IMR-90 (cell line): ENCODE data around the gene AFF2.

Experiments used
- BHLHE40 ChIP-seq: fragments of 150-350 bp; IDR thresholded peaks from 2 replicates; pipeline ENCODE4 v1.6.1; 2016; ENCODE audit warnings: mild to moderate bottlenecking, low read depth, low read length
- CEBPB ChIP-seq: IDR thresholded peaks from 2 replicates; pipeline ENCODE4 v1.6.1; 2012; ENCODE audit warnings: low read depth, low read length, improper control_type of control experiment
- FOS ChIP-seq: fragments of 150-350 bp; IDR thresholded peaks from 2 replicates; pipeline ENCODE4 v1.6.1; 2016; ENCODE audit warnings: low read depth, low read length
- MXI1 ChIP-seq: IDR thresholded peaks from 2 replicates; pipeline ENCODE4 v1.6.1; 2012; ENCODE audit warnings: low read depth, mild to moderate bottlenecking, low read length, moderate library complexity, borderline replicate concordance
- NFE2L2 ChIP-seq: fragments of 150-350 bp; IDR thresholded peaks from 2 replicates; pipeline ENCODE4 v1.6.1; 2016; ENCODE audit warnings: low read depth, mild to moderate bottlenecking, low read length
- POLR2A ChIP-seq: IDR thresholded peaks from 2 replicates; pipeline ENCODE4 v1.6.1; 2012; ENCODE audit warnings: mild to moderate bottlenecking, low read depth, low read length
- RAD21 ChIP-seq: IDR thresholded peaks from 2 replicates; pipeline ENCODE4 v1.6.1; 2012; ENCODE audit warnings: low read length, improper control_type of control experiment
- RCOR1 ChIP-seq: IDR thresholded peaks from 2 replicates; pipeline ENCODE4 v1.6.1; 2012; ENCODE audit warnings: mild to moderate bottlenecking, low read length, improper control_type of control experiment; ENCODE audit not compliant: insufficient replicate concordance
- RFX5 ChIP-seq: IDR thresholded peaks from 2 replicates; pipeline ENCODE4 v1.8.0; 2012; ENCODE audit warnings: low read depth, mild to moderate bottlenecking, low read length, moderate library complexity
- SMC3 ChIP-seq: fragments of 150-350 bp; IDR thresholded peaks from 2 replicates; pipeline ENCODE4 v1.6.1; 2016; ENCODE audit warnings: low read depth, mild to moderate bottlenecking, antibody characterized with exemption, low read length, moderate library complexity
- USF2 ChIP-seq: fragments of 150-350 bp; IDR thresholded peaks from 2 replicates; pipeline ENCODE4 v1.6.1; 2017; ENCODE audit warnings: mild to moderate bottlenecking, antibody characterized with exemption, low read length, low read depth
- TF ChIP-seq, protein P1 (sequence below): conservative IDR thresholded peaks from 2 replicates; pipeline ENCODE4 v1.5.1; 2012; ENCODE audit warnings: mild to moderate bottlenecking, low read depth, low read length, improper control_type of control experiment

DNA sequence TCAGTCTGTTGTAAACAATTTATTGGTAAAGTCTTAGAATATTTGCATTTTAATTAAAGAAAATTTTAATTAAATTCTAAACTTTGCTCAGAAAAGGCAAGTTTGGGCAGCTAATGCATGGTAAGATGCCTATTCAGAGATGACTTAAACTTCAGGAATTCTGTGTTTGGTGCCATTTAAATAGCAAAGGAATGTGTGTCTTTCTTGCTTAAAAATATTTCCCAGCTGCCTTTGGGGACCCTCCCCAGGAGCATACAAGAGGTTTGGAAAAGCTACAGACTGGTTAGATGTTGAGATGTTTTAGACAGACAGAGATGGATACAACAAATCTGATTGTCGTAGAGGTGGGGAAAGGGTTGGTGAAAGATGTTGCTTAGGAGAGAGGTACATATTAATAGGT, 36.5 kb downstream of the AFF2 start:
- TF ChIP-seq POLR2A (no peak), RAD21 (no peak), NFE2L2 (no peak), SMC3 (no peak), MXI1 (no peak), FOS (no peak), USF2 (no peak), CEBPB (no peak), RCOR1 (no peak), BHLHE40 (no peak), RFX5 (no peak)
- TF ChIP-seq, protein P1, sequence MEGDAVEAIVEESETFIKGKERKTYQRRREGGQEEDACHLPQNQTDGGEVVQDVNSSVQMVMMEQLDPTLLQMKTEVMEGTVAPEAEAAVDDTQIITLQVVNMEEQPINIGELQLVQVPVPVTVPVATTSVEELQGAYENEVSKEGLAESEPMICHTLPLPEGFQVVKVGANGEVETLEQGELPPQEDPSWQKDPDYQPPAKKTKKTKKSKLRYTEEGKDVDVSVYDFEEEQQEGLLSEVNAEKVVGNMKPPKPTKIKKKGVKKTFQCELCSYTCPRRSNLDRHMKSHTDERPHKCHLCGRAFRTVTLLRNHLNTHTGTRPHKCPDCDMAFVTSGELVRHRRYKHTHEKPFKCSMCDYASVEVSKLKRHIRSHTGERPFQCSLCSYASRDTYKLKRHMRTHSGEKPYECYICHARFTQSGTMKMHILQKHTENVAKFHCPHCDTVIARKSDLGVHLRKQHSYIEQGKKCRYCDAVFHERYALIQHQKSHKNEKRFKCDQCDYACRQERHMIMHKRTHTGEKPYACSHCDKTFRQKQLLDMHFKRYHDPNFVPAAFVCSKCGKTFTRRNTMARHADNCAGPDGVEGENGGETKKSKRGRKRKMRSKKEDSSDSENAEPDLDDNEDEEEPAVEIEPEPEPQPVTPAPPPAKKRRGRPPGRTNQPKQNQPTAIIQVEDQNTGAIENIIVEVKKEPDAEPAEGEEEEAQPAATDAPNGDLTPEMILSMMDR, result no peak
